HT-29 (cell line): ENCODE results near the gene NSUN4. TPM values are rescaled to one million over a fixed set of nuclear protein-coding genes. Genes with fewer than 3 reads are reported as not detected.
"Not testable (repeated sequence)": the region's sequence is repeated elsewhere in the genome, so short reads cannot be mapped to it uniquely, and the experiment has no call there.

Source experiments
- DNase-seq: peaks from one replicate; pipeline ENCODE4 v3.0.0-alpha.2; 2015; ENCODE audit warnings: low spot score
- total RNA-seq: library from RNA; depleted of rRNA; stranded (reverse); fragments of >200 nt; shearing (Covaris generic); gene quantifications from 2 replicates; pipeline ENCODE4 v1.2.3, GENCODE V29; 2014

NSUN4 gene
- total RNA-seq, 1 experiment from 2014 or later, result 24.8 TPM

GRCh38 chr1:46365796-46366195 is 25.2 kb downstream of the NSUN4 start:
- not testable (repeated sequence) for DNase-seq

DNA sequence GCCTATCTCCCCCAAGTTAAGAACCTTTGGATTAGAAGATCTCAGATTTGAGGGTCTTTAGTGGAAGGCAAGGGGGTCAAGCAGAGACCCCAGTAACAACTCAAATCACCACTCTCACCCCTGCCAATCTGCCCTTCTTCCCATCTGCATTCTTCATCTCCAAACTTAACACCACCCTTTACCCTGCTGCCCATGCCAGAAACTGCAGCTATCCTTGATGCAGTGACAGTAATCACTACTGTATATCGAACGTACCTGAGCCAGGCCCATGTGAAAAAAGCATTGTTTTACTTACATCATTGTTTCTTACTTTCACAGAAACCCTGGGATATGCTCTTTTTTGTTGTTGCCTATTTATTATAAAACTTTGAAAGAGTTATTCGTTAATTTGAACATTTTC is 26.5 kb downstream of the NSUN4 start:
- DNase-seq, result no peak

- not testable (repeated sequence) for DNase-seq
These were observed 27.1 kb downstream of the NSUN4 start for GRCh38 chr1:46367701-46368100.

GRCh38 chr1:46368791-46369190 is 28.2 kb downstream of the NSUN4 start:
- DNase-seq, result no peak

DNA sequence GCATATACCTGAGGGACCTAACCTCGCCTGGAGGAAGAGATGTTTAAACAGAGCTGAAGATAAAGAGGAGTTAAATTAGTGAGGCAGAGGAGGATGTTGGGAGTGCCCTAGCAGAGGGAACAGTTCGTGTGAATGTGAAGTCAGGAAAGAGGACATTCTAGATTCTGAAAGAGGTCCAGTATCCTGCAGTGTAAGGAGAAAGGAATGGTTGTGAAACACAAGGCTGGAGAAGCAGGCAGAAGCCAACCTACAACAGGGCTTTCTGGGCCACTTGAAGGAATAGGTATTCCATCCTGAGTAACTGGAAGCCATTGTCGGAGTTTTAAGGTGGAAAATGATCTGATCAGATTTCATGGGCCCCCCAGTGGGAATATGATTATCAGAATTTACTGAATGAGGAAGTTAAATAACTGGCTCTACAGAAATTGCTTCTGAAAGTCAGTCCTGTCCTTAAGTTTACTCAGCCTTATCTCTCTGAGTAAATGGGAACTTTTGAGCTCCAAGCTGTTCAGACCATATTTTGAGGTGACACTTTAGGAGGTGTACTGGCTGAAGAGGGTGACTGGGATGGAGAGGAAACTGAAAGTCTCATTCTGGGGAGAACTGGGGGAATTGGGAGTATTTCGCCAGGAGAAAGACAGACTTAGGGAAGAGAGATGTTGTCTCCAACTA is 29.1 kb downstream of the NSUN4 start:
- DNase-seq, result no peak

DNA sequence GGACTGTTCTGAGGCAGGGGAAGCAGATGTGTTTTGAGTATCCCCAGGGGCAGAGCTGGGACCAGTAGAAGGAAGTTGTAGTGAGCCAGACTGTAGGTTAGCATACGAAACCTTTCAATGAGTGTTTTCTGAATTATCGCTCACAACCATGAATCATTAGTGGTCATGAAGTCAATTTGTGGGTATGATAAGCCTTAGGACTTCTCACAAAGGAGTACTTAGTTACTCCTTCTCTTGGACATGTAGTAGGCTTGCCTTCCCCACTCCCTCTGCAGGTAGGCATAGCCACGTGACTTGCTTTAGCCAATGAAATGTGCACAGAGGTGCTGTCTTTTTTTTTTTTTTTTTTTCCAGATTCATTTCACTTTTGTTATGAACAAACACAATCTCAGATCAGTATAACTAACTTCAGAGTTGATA is 29.6 kb downstream of the NSUN4 start:
- DNase-seq, result no peak

DNA sequence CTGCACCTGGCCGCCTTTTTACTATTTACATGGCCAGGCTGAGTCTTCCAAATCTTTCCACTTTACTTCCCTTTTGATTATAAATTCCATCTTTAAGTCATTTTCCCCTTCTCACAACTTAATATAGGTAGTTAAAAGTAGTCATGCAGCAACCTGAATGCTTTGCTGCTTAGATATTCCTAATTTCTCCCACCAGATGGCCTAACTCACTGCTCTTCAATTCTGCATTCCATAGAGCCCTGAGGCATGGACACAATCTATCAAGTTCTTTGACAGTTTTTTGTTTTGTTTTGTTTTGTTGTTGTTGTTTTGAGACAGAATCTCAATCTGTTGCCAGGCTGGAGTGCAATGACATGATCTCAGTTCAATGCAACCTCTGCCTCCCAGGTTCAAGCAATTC is 31.8 kb downstream of the NSUN4 start:
- no peak for DNase-seq

DNA sequence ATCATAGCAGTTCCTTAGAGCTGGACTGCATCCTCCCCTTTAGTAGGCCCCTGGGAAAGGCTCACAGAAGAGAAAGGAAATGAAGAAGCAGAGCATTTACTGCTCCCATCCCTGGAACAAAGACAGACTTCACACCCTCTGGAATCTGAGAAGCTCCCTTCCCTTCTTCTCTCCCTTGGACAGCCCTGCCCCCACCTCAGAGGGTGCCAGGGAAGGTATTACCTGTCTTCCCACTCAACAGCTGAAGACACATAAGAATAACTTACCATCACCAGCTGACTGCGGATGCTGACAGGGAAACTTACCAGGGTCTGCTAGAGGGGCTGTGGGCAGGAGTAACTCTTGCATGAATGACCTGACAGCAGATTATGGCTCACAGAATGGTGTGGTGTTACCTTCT is 39.4 kb downstream of the NSUN4 start:
- DNase-seq, result no peak

- no peak for DNase-seq
These were observed 39.9 kb downstream of the NSUN4 start for GRCh38 chr1:46380508-46380907.

DNA sequence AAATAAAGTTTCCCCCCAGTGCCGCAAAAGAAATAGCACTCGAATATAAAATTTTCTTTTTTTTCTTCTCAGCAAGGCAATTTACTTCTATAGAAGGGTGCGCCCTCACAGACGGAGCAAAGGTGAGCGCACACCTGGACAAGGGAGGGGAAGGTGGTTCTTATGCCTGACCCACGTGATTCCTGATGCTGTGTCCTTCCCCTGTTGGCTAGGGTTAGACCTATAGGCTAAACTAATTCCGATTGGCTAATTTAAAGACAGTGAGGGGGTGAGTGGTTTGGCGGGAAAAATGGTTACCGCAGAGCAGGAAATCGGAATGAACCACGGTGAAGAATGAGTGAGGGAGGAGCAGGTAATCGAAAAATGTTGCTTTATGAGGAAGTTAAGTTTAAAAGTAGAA is 52.9 kb downstream of the NSUN4 start:
- no peak for DNase-seq

DNA sequence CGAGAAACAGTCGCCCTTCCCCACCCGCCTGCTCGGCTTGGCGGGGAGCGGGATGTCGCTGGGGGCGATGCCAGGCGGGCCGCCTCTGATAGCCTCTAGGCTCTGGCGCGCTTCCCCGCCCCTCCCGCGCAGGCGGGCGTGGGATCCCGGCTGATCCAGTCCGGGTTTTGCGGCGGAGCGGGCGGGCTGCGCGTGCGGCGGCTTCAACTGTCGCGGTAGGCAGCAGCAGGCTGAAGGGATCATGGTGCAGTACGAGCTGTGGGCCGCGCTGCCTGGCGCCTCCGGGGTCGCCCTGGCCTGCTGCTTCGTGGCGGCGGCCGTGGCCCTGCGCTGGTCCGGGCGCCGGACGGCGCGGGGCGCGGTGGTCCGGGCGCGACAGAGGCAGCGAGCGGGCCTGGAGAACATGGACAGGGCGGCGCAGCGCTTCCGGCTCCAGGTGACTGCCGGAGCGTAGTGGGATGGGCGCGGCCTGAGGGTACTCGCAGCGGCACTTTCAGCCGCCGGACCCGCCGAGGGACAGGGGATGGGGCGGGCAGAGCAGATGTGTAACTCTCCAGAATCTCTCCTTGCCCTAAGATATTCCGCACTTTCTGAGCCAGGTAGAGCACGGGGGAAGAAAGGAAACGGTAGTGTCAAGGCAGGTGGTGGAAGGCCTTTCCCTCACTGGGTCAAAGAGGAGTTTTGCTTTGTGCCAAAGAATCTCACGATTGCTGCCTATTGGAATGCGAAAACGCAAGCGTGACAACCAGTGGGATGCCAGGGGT is 53.7 kb downstream of the NSUN4 start, which contains the start of gene FAAH:
Gene FAAH (plus strand): TSS at position 210 of the 764 bp plus-strand sequence. CDS start 32 bp downstream, at position 242.
- peak; percentile 73 for DNase-seq

DNA sequence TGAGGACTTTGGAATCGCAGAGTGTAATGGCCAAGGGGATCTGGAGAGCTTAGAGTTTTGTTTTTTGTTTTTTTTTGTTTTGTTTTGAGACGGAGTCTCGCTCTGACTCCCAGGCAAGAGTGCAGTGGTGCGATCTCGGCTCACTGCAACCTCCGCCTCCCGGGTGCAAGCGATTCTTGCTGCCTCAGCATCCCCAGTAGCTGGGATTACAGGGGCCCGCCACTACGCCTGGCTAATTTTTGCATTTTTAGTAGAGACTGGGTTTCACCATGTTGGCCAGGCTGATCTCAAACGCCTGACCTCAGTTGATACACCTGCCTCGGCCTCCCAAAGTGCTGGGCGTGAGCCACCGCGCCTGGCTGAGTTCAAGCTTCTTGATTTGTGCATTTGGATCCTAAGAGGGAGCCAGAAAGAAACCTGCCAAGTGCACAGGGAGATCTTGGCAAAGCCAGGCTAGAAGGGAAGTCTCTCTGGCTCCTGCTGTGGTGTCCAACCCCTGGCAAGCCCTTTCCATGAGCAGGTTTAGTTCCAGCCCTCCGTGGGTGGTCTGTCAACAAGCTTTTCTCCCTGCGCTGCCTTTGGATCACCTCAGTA is 54.4 kb downstream of the NSUN4 start:
- DNase-seq, result no peak

- no peak for DNase-seq
These were observed 56.1 kb downstream of the NSUN4 start for GRCh38 chr1:46396441-46397398.

GRCh38 chr1:46399307-46399706 is 58.7 kb downstream of the NSUN4 start:
- DNase-seq, result no peak

DNA sequence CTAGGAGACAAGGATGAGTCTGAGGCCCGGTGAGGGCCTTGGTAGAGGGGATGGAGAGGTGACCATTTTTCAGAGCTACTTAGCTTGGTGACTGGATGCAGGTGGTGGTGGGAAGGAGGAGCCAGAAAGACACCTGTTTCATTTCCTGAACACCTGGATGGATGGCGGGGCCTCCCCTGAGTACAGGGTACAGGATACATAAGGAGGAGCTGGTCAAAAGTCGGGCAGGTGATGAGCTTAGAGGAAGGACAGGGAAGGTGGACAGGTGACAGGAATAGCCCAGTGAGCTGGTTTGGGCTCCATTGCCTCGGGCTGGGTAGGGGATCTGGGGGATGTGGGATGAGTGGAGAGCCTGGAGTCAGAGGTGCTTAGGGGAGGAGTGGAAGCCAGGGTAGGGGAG is 59.8 kb downstream of the NSUN4 start:
- no peak for DNase-seq

GRCh38 chr1:46401154-46401913 is 60.7 kb downstream of the NSUN4 start:
- no peak for DNase-seq

GRCh38 chr1:46401964-46402626 is 61.5 kb downstream of the NSUN4 start:
- DNase-seq, result peak; percentile 93

- DNase-seq, result no peak
These were observed 63.3 kb downstream of the NSUN4 start for GRCh38 chr1:46403916-46404315.

DNA sequence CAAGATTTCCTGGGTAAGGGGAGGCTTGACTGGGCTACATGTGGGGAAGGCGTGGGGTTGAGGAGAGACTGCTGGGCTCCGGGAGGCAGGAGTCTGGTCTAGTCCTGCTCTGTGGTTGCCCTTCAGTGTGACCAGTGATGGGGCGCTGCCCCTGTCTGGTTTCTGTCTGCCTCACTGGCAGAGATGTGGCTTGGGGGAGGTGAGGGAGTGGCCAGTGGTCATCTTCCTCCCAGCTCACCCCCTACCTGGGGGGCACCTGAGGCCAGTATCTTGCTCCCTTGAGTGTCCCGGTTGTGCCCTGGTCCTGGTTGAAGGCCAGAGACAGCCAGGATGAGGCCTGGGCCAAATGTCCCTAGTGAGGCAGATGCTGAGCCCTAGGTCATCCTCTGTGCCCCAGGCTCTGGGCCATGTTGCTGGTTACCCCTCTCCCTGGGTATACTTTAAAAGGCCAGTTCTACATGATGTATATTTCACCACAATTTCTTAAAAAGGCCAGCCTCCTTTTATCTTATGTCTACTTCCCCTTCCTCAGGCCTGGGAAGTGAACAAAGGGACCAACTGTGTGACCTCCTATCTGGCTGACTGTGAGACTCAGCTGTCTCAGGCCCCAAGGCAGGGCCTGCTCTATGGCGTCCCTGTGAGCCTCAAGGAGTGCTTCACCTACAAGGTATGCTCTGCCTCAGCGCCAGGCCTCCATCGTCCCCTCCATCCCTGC is 64.0 kb downstream of the NSUN4 start:
- DNase-seq, result no peak

DNA sequence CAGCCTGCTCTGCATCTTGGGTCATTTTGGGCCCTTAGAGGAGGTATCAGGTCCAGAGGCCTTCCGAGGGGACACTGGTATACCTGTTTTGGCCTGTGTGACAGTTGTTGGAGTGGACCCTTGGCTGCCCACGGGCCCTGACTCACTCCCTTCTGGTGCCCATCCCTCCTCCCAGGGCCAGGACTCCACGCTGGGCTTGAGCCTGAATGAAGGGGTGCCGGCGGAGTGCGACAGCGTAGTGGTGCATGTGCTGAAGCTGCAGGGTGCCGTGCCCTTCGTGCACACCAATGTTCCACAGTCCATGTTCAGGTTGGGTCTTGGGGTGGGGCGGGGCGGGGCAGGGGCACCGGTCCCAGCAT is 64.6 kb downstream of the NSUN4 start:
- DNase-seq, result no peak
